Ovary (tissue), 9 donors: ENCODE measurements around the gene CD300H. TPM values are rescaled to one million over a fixed set of nuclear protein-coding genes. Genes with fewer than 3 reads are reported as not detected.

ENCODE experiments used
- DNase-seq, 5 donors: peaks; one replicate each; pipeline ENCODE4 v3.0.0-alpha.2; 2019 to 2020
- H3K27ac ChIP-seq, 2 donors: fragments of 200-600 bp; one replicate each; pipeline versions ENCODE4 v1.5.1 to v1.8.0; 2019 to 2022
- H3K27me3 ChIP-seq: fragments of 200-600 bp; one replicate; pipeline ENCODE4 v1.8.0; 2022
- H3K36me3 ChIP-seq: fragments of 200-600 bp; sonication (generic); one replicate; pipeline ENCODE4 v1.5.1; 2019
- H3K4me1 ChIP-seq: one replicate; pipeline ENCODE4 v1.8.1; 2013; ENCODE audit warnings: mild to moderate bottlenecking, moderate library complexity; ENCODE audit not compliant: insufficient read depth
- H3K4me3 ChIP-seq: fragments of 200-600 bp; sonication (generic); one replicate; pipeline ENCODE4 v1.5.1; 2017
- H3K9me3 ChIP-seq, 2 donors: fragments of 200-600 bp in 1 of 2; sonication (generic) in 1 of 2; one replicate each; pipeline versions ENCODE4 v1.5.1 to v1.8.1; 2013 to 2019; ENCODE audit warnings: mild to moderate bottlenecking in 1 of 2, moderate library complexity in 1 of 2
- CTCF ChIP-seq, 3 donors: fragments of 450-650 bp in 2 of 3; fragments of 200-600 bp in 1 of 3; IDR thresholded peaks; one replicate each; pipeline versions ENCODE4 v1.5.1 to v1.8.0; 2016 to 2022; ENCODE audit warnings: antibody characterized with exemption in 3 of 3, mild to moderate bottlenecking in 1 of 3
- EP300 ChIP-seq: sonication (generic); formaldehyde crosslinking; IDR thresholded peaks from one replicate; pipeline ENCODE4 v1.6.1; 2017; ENCODE audit warnings: antibody characterized with exemption
- POLR2A ChIP-seq: fragments of 450-650 bp; IDR thresholded peaks from one replicate; pipeline ENCODE4 v1.6.1; 2017; ENCODE audit warnings: antibody characterized with exemption, mild to moderate bottlenecking, moderate library complexity
- WGBS, 3 donors: extraction: QIAGEN DNeasy Blood & Tissue Kit in 1 of 3; methylation state at CpG; one replicate each; pipeline versions ENCODE4 v1.1.5 to v1.1.7; 2013 to 2017; 5-methylcytosine and 5-hydroxymethylcytosine counted together
- intact Hi-C, 4 donors: fragments of 100-400 bp; cut with DNase I; formaldehyde crosslinking; loops; one replicate each; pipeline versions ENCODE4 v1.11.0 to v1.15.1; 2022 to 2023
- polyA plus RNA-seq, 2 donors: library from polyadenylated mRNA; stranded (reverse); fragments of 200-250 nt in 1 of 2; fragments of 350-450 nt in 1 of 2; fragmentation: Illumina TruSeq in 1 of 2; extraction: RNeasy Lipid Tissue Mini Kit (QIAGEN cat#74804) in 1 of 2; gene quantifications; one replicate each; pipeline ENCODE4 v1.2.3, GENCODE V29; 2013 to 2014
- total RNA-seq, 7 donors: library from RNA; depleted of rRNA in 2 of 7; stranded (reverse); fragments of >200 nt in 2 of 7; fragmentation: NEBNext Ultra II Directional in 3 of 7; extraction: Animal tissue kit (Norgen Biotek cat#: 25700) in 3 of 7; gene quantifications; one replicate each; pipeline versions ENCODE4 v1.1.0 to v1.2.4, GENCODE V29; 2016 to 2023
- donor health status: DM: no; HTN: no; CAD: no; lungs with moderate emphysema.
- donor health status: DM: no; HTN: no; CAD: no.
- donor health status: Bipolar disorder and iron deficiency.
- donor health status: DM: yes; HTN: yes; CAD: no.
- donor health status: DM: no; HTN: no; CAD: no.
- donor health status: DM: yes; HTN: yes; CAD: no.

Gene CD300H
- total and polyA plus RNA-seq, 9 donors = not detected

- WGBS, 3 donors = 65 to 76% (median 69%) methylated on average over 6 of the region's 6 CpGs
- DNase-seq = no peak
- intact Hi-C loops = no loop called here
- TF ChIP-seq EP300 (no peak), CTCF (IDR thresholded peaks at IDR 0.05) (no peak), POLR2A (no peak)
- H3K4me1 ChIP-seq = no peaks in the 10 kb centered on the region
- H3K4me3 ChIP-seq = no peak overlapping the region
- H3K27me3 ChIP-seq = no peaks in the 10 kb centered on the region
- H3K27ac ChIP-seq = no peak overlapping the region
- H3K36me3 ChIP-seq = no peaks in the 10 kb centered on the region
- no peaks in the 10 kb centered on the region for H3K9me3 ChIP-seq
Measured at GRCh38 chr17:74595037-74595750, 27.9 kb upstream of the CD300H start.

- intact Hi-C loops = no loop called here
- Histone ChIP-seq H3K27me3 (no peaks in the 10 kb centered on the region), H3K4me3 (no peak within 1 kb of the TSS), H3K27ac (no peak within 1 kb of the TSS), H3K4me1 (no peaks in the 10 kb centered on the region), H3K9me3 (no peaks in the 10 kb centered on the region), H3K36me3 (no peaks in the 10 kb centered on the region)
- TF ChIP-seq CTCF (IDR thresholded peaks at IDR 0.05) (no peak), EP300 (no peak)
- no peak for DNase-seq
- 66 to 75% (median 73%) methylated on average over 14 of the region's 14 CpGs for WGBS, 3 donors
Measured at GRCh38 chr17:74592087-74592990, 25.0 kb upstream of the CD300H start, which contains the start of gene CD300LD. CD300LD (minus strand) TSS chr17:74592283; CDS start chr17:74592202, 81 bp downstream.

GRCh38 chr17:74591503-74591902 lies 24.2 kb upstream of the CD300H start:
- no peaks in the 10 kb centered on the region for H3K27me3 ChIP-seq
- TF ChIP-seq POLR2A = no peak
- TF ChIP-seq CTCF (IDR thresholded peaks at IDR 0.05) = no peak
- H3K36me3 ChIP-seq = no peaks in the 10 kb centered on the region
- H3K4me3 ChIP-seq = no peak overlapping the region
- H3K27ac ChIP-seq = no peak overlapping the region
- no peak for DNase-seq
- 74 to 81% (median 74%) methylated on average over 1 of the region's 1 CpG for WGBS, 3 donors
- no peaks in the 10 kb centered on the region for H3K4me1 ChIP-seq
- H3K9me3 ChIP-seq = no peaks in the 10 kb centered on the region
- intact Hi-C loops = no loop called here

GRCh38 chr17:74585711-74586110 lies 18.4 kb upstream of the CD300H start:
- intact Hi-C loops = no loop called here
- DNase-seq = no peak
- H3K4me3 ChIP-seq = no peak overlapping the region
- no peak overlapping the region for H3K27ac ChIP-seq
- H3K36me3 ChIP-seq = no peaks in the 10 kb centered on the region
- H3K9me3 ChIP-seq = no peaks in the 10 kb centered on the region
- no peaks in the 10 kb centered on the region for H3K4me1 ChIP-seq
- 76 to 77% (median 76%) methylated on average over 5 of the region's 5 CpGs for WGBS, 3 donors
- no peak for TF ChIP-seq CTCF (IDR thresholded peaks at IDR 0.05)
- TF ChIP-seq EP300 = no peak
- no peak for TF ChIP-seq POLR2A
- no peaks in the 10 kb centered on the region for H3K27me3 ChIP-seq
